RCC 7860 (cell line): ENCODE measurements around the gene MUC16.

Experiments used
- DNase-seq: peaks from one replicate; pipeline ENCODE4 v3.0.0-alpha.2; 2015; ENCODE audit warnings: low spot score
- FAIRE-seq: peaks from 2 replicates; lab custom pipeline; 2012; peaks lifted over from hg19 to GRCh38; lab: Jason Lieb, UNC

Gene MUC16

DNA sequence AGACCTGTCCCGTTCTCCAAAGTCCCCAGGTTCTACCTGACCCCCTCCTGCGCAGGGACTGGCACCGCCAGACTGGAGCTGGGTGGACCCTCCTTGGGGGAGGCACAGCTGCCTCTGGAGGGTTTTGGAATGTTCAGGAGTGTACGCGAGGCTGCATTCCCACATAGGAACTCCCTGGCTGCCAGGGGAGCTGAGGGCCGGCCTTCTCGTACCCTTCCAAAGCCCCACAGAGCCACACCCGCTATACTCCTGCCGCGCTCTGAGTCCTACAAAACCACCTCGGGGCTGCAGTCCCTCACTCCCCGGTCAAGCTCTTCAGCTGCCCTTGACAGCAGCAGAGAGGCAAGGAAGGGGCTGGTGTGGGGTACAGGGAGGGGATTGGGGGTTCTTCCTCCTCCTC, 484 bp upstream of the MUC16 start:
- FAIRE-seq: no peak

GRCh38 chr19:9009431-9009830, 778 bp downstream of the MUC16 start:
- FAIRE-seq: no peak
- no peak for DNase-seq

More for the DNA sequence above, 484 bp upstream of the MUC16 start:
- DNase-seq: no peak

DNA sequence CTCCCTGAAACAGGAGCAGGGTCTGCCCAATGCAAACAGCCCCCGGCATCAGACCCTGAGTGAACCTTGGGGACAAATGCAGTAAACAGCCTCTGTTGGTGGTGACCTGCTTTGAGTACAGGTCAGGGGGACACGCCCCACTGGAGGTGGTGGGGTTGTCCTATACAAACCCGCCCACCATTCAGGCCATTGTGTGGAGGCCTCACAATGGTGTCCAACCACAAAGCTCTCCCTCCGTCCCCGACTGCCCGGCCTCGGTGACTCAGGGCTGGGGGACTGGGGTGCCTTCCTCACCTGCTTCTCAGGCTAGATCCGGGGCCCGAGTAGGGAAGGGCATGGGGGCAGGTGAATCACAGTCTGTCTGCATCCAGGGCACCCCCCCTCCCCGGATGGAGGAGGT, 1.5 kb downstream of the MUC16 start:
- FAIRE-seq (no peak), DNase-seq (no peak)

DNA sequence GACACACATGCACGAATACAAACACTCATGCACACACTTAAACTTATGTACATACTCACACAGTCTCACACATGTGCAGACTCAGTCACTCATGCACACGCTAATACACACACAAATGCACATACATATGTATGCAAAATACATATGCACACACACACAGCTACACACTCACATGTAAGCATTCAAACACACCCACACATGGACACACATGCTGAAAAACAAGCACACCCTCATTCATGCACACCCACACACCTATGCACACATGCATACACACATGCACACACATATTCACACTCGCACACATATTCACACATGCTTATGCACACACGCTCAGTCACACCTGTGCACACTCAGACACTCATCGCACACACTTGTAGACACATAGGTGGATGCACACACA, 9.3 kb downstream of the MUC16 start:
- no peak for FAIRE-seq

DNA sequence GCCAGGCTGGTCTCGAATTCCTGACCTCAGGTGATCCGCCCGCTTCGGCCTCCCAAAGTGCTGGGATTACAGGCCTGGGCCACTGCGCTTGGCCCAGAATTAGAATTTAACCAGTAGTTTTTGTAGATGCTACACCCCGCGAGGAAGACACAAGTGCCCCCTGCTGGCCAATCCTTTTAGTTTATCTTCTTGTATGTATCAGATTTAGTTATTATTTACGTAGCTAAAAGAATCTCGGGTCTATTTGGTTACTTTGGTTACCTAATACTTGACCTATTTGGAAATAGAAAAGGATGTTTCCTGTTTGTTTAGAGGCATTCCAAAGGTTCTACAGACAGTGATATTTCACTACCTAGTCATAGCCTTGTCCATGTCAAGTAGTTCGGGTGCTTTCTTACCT, 22.0 kb downstream of the MUC16 start:
- no peak for DNase-seq
- FAIRE-seq: no peak

More for the DNA sequence above, 9.3 kb downstream of the MUC16 start:
- DNase-seq: no peak

DNA sequence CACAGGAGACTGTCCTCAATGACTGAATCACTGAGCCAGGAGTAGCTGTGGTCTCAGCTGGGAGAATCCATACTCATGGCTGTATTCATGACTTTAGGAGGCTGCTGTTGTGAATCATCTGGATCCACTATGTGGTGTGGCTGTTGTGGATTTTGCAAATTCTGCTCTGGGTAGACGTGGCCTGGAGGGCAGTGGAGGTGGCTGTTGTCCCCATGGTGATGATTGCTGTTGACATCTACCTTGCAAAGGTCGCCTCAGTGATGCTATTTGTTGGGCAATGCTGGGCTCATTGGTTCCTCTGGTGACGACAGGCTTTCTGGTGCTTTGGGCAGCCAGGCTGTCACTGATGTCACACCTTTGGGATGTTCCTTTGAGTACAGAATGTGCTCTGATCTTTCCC, 23.9 kb downstream of the MUC16 start:
- FAIRE-seq: no peak
- no peak for DNase-seq

DNA sequence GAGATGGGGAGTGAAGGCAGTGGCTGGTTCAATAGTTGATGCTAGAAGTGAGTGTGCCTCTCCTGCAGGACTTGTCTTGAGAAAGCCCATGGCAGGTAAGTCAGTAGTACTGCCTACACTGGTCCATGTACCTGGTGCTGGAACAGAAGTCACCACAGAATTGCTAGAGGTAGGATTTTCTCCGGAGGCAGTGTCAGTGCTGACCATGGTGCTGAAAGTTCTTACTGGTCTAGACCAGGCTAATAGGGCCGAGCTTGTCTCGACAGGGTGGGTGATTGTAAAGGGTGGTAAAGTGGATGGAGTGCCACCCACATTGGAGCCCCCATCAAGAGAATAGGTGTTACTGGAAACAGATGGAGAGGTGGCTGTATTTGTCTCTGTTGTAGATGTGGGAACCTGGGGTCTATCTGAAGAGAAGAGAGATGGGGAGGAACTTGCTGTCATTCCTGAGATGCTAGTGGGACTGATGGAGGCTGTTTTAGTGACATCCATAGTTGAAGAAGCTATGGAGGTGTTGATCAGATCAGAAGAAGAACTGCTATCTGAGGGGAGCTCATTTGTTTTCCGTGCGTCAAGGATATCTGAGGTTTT, 36.6 kb downstream of the MUC16 start:
- no peak for FAIRE-seq
- DNase-seq: no peak

DNA sequence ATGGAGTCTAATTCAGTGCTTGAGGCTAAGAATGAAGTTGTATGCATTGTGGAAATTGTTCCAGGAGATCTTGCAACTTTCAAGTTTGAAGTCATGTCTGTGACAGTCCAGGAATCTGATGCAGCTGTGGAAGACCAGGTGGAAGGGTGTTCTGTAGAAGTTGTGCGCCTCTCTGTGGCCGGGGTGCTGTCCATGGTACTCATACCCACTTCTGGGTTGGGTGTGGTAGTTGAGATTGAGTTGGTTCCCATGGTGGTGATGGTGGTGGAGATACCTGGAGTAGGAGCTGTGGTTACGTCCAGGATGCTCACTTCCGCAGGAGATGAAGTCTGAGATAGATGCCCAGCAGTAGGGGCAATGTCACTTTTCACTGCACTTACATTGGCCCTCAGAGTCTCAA, 44.3 kb downstream of the MUC16 start:
- no peak for DNase-seq
- no peak for FAIRE-seq
